Subcutaneous abdominal adipose tissue (tissue), 5 donors: ENCODE data around the gene DAB2IP.

Experiments used
- H3K27ac ChIP-seq: one replicate; pipeline ENCODE4 v1.7.0; 2013; ENCODE audit warnings: low read depth, mild to moderate bottlenecking, inconsistent platforms, low read length, moderate library complexity
- H3K27me3 ChIP-seq, 5 donors: one replicate each; pipeline ENCODE4 v1.7.0; 2013; ENCODE audit warnings: low read length in 5 of 5, inconsistent platforms in 1 of 5; ENCODE audit not compliant: control insufficient read depth in 5 of 5, insufficient read depth in 4 of 5
- H3K36me3 ChIP-seq, 5 donors: one replicate each; pipeline ENCODE4 v1.7.0; 2013; ENCODE audit warnings: low read length in 5 of 5; ENCODE audit not compliant: control insufficient read depth in 5 of 5, insufficient read depth in 5 of 5
- H3K4me1 ChIP-seq, 5 donors: one replicate each; pipeline ENCODE4 v1.7.0; 2013; ENCODE audit warnings: low read length in 5 of 5, mild to moderate bottlenecking in 3 of 5, moderate library complexity in 1 of 5; ENCODE audit not compliant: control insufficient read depth in 5 of 5, insufficient read depth in 5 of 5
- H3K4me3 ChIP-seq, 5 donors: one replicate each; pipeline ENCODE4 v1.7.0; 2013; ENCODE audit warnings: low read length in 5 of 5, low read depth in 1 of 5
- H3K9ac ChIP-seq, 5 donors: one replicate each; pipeline ENCODE4 v1.7.0; 2013; ENCODE audit warnings: low read length in 5 of 5, mild to moderate bottlenecking in 4 of 5, moderate library complexity in 3 of 5
- H3K9me3 ChIP-seq, 5 donors: one replicate each; pipeline ENCODE4 v1.7.0; 2013; ENCODE audit warnings: low read length in 5 of 5; ENCODE audit not compliant: control insufficient read depth in 5 of 5
- donor health status: healthy.
- donor health status: healthy.
- donor health status: healthy.
- donor health status: healthy.
- donor health status: healthy.

The DAB2IP gene

DNA sequence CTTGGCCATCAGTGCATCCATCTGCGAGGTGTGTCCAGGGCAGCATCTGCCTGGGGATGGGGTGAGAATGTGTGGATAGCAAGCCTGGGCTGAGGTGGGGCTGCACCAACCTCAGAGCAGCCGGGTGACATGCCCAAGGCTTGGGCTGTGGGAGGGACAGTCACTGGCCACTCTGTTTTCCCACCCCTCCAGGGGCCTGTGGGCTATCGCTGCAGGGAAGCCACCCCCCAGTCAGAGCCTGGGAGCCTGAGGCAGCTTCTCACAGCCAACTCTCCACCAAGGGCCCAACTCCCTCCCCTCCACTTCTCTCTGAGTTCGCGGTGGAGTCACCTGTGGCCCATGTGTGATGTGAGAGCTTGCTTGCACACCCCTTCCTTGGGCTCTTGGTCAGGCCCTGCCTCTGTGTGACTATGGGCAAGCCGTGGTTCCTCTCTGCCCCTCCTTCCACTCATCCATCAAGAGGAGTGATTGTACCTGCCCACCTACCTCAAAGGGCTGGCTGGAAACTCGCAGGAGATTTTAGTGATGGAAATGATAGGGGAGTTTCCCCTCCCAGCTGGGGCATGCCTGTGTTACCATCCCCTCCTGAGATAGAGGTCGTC, 54.8 kb downstream of the DAB2IP start:
- Histone ChIP-seq H3K4me3 (no peak overlapping the region), H3K27ac (no peak overlapping the region), H3K27me3 (no peaks in the 10 kb centered on the region), H3K36me3 (peaks cover 0 to 8% (median 0%) of the 10 kb centered on the region in 5 donors), H3K9ac (no peak overlapping the region), H3K4me1 (peaks cover 2 to 43% (median 6%) of the 10 kb centered on the region in 5 donors), H3K9me3 (no peaks in the 10 kb centered on the region)

- no peaks in the 10 kb centered on the region for H3K27me3 ChIP-seq
- H3K4me3 ChIP-seq, result no peak overlapping the region
- no peak overlapping the region for H3K9ac ChIP-seq
- no peaks in the 10 kb centered on the region for H3K9me3 ChIP-seq
- peaks cover 0 to 8% (median 0%) of the 10 kb centered on the region in 5 donors for H3K36me3 ChIP-seq
- H3K4me1 ChIP-seq, result peaks cover 0 to 39% (median 0%) of the 10 kb centered on the region in 5 donors
- H3K27ac ChIP-seq, result no peak overlapping the region
Measured at GRCh38 chr9:121707477-121708424, 56.3 kb downstream of the DAB2IP start.

DNA sequence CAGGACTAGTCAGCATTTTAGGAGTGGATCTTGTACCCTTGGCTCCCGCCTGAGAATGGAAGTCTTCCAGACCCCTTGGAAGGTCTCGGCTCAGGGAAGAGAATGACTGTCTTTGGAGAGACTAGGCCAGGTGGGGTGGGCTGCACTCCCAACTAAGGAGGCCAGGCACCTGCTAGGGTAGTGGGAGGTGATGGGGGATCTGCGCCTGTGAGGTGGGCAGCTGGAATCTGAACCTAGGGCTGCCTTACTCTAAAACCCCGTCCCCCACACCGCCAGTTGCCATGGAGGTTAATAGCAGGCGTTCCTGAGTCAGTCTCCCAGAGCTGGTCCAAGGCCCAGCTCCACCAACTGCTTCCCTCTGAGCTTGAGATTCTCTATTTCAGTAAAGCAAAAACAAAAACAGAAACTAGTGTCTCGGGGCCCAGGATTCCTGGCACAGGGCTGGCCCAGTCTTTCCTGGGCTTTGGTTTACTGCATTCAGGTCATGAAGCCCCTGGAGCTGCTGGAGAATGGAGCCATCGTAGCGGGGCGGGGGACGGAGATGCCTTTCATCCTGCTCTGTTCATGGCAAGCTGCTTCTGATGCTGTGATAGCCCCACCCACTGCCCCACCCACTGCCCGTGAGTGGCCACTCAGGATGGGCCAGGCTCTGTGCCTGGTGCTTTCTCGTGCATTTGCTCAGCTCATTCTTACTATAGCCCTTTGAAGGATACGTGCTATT, 57.5 kb downstream of the DAB2IP start:
- H3K27ac ChIP-seq, result no peak overlapping the region

GRCh38 chr9:121709798-121710197, 58.4 kb downstream of the DAB2IP start:
- Histone ChIP-seq H3K9me3 (no peaks in the 10 kb centered on the region), H3K9ac (no peak overlapping the region), H3K27ac (no peak overlapping the region), H3K4me3 (no peak overlapping the region), H3K27me3 (no peaks in the 10 kb centered on the region), H3K4me1 (peaks cover 0 to 22% (median 0%) of the 10 kb centered on the region in 5 donors), H3K36me3 (peaks cover 0 to 11% (median 2%) of the 10 kb centered on the region in 5 donors)

More for the DNA sequence above, 57.5 kb downstream of the DAB2IP start:
- peaks cover 0 to 11% (median under 1%) of the 10 kb centered on the region in 5 donors for H3K36me3 ChIP-seq
- no peaks in the 10 kb centered on the region for H3K9me3 ChIP-seq
- peaks cover 0 to 31% (median 0%) of the 10 kb centered on the region in 5 donors for H3K4me1 ChIP-seq
- no peaks in the 10 kb centered on the region for H3K27me3 ChIP-seq
- no peak overlapping the region for H3K4me3 ChIP-seq
- no peak overlapping the region for H3K9ac ChIP-seq

- Histone ChIP-seq H3K27me3 (no peaks in the 10 kb centered on the region), H3K4me3 (no peak overlapping the region), H3K27ac (no peak overlapping the region), H3K9me3 (no peaks in the 10 kb centered on the region), H3K36me3 (peaks cover 0 to 11% (median 2%) of the 10 kb centered on the region in 5 donors), H3K4me1 (peaks cover 0 to 20% (median 0%) of the 10 kb centered on the region in 5 donors), H3K9ac (no peak overlapping the region)
Measured at GRCh38 chr9:121711281-121711680, 59.8 kb downstream of the DAB2IP start.

DNA sequence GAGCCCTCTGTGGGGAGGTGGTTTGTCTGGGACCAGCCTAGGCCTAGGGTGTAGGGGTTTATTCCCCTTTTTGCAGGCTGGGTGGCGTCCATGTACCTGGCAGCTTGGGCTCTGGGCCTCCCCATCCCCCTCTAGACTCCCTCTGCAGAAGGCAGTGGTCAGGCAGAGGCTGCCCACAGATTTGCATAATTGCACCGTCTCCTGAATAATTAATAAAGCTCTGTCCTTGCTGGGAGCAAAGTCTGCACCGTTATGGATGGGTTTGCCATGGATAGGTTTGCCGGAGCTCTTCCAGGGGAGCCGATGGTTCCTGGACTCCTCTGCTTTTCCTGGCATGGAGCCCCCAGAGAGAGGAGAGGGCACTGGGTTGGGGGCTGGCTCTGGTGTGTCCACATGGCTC, 60.4 kb downstream of the DAB2IP start:
- Histone ChIP-seq H3K4me1 (peaks cover 0 to 16% (median 0%) of the 10 kb centered on the region in 5 donors), H3K9ac (no peak overlapping the region), H3K36me3 (peaks cover 0 to 11% (median 3%) of the 10 kb centered on the region in 5 donors), H3K27me3 (no peaks in the 10 kb centered on the region), H3K9me3 (no peaks in the 10 kb centered on the region), H3K27ac (no peak overlapping the region), H3K4me3 (no peak overlapping the region)

- peaks cover 0 to 16% (median 0%) of the 10 kb centered on the region in 5 donors for H3K4me1 ChIP-seq
- no peaks in the 10 kb centered on the region for H3K27me3 ChIP-seq
- H3K4me3 ChIP-seq, result no peak overlapping the region
- peaks cover 0 to 11% (median 3%) of the 10 kb centered on the region in 5 donors for H3K36me3 ChIP-seq
- no peak overlapping the region for H3K27ac ChIP-seq
- no peaks in the 10 kb centered on the region for H3K9me3 ChIP-seq
- H3K9ac ChIP-seq, result no peak overlapping the region
Measured at GRCh38 chr9:121713400-121714070, 62.1 kb downstream of the DAB2IP start.

DNA sequence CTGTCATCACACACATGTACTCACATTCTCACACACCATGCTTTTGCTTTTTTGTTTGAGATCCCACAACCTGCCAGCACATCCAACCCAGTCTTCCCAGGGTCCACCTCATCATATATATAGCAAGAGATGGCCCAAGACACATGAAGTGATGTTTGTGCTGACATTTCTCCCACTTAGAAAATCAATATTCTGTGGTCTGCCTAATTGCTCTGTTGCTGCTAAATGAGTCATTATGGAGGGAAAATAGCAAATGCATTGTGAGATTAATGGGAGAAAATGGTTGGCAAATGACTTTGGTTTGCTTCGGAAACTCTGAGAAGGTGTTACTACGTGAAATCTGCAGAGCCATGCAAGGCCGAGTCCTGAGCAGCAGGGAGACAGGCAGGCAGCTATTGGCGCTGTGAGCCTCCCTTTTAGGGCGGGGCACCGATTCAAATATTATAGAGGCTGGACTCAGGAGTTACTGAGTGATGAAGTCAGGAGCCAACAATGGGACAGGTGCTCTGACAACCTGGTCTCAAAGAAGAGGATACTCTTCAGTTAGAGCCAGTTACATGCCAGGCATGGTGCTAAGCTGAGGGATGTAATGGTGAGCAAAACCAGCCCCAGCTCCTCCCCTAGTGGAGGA, 62.8 kb downstream of the DAB2IP start:
- H3K36me3 ChIP-seq, result peaks cover 0 to 11% (median 3%) of the 10 kb centered on the region in 5 donors
- no peaks in the 10 kb centered on the region for H3K9me3 ChIP-seq
- no peak overlapping the region for H3K27ac ChIP-seq
- H3K9ac ChIP-seq, result no peak overlapping the region
- peaks cover 0 to 16% (median 0%) of the 10 kb centered on the region in 5 donors for H3K4me1 ChIP-seq
- H3K27me3 ChIP-seq, result no peaks in the 10 kb centered on the region
- no peak overlapping the region for H3K4me3 ChIP-seq

DNA sequence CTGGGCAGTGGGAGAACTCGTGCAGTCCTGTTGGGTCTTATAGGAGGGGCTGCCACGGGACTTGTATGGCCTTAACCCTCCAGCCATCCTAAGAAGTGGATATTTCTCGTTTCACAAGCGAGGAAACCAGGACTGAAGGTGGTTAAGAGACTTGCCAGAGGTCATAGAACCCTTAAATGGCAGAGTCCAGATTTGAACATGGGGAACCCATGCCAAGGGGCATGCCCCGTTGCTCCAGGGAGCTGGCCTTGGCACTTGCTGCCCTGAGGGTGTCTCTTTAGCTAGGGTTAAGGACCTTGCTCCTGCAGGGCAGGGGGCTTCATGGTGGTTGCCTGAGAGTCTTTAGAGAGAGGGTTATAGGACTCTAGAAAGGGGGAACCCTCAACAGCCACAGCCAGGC, 63.4 kb downstream of the DAB2IP start:
- H3K27ac ChIP-seq, result no peak overlapping the region
- peaks cover 0 to 18% (median 0%) of the 10 kb centered on the region in 5 donors for H3K4me1 ChIP-seq
- peaks cover 0 to 11% (median 3%) of the 10 kb centered on the region in 5 donors for H3K36me3 ChIP-seq
- no peak overlapping the region for H3K9ac ChIP-seq
- no peaks in the 10 kb centered on the region for H3K27me3 ChIP-seq
- H3K9me3 ChIP-seq, result no peaks in the 10 kb centered on the region
- no peak overlapping the region for H3K4me3 ChIP-seq
